AG10803 (cell line): Measurements from ENCODE around the gene HSF4.

Experiments
- DNase-seq: peaks from one replicate; pipeline ENCODE4 v3.0.0; 2010; ENCODE audit warnings: low read depth
- H3K4me3 ChIP-seq: 2 replicates; pipeline ENCODE4 v1.5.1; 2011; ENCODE audit warnings: mild to moderate bottlenecking, low read length, control low read depth
- TF ChIP-seq, protein P1 (sequence below): conservative IDR thresholded peaks from 2 replicates; pipeline ENCODE4 v1.5.1; 2011; ENCODE audit warnings: mild to moderate bottlenecking, low read length, control low read depth, inconsistent platforms

HSF4 gene

DNA sequence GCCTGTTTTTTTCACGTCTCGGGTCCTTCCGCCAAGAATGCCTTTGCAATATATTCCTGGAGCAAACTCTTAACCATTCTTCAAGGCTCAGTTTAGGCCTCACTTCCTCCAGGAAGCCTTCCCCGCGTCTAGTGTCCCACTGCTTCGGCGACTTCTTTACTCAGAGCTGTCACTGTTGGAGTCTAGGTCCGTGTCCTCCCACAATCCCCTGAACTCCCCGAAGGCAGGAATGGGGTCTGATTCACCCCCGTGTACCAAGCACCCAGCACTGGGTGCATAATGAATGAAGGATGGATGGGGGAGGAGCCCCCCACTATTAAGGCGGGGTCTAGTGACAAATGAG is 18.7 kb downstream of the HSF4 start:
- TF ChIP-seq, protein P1, sequence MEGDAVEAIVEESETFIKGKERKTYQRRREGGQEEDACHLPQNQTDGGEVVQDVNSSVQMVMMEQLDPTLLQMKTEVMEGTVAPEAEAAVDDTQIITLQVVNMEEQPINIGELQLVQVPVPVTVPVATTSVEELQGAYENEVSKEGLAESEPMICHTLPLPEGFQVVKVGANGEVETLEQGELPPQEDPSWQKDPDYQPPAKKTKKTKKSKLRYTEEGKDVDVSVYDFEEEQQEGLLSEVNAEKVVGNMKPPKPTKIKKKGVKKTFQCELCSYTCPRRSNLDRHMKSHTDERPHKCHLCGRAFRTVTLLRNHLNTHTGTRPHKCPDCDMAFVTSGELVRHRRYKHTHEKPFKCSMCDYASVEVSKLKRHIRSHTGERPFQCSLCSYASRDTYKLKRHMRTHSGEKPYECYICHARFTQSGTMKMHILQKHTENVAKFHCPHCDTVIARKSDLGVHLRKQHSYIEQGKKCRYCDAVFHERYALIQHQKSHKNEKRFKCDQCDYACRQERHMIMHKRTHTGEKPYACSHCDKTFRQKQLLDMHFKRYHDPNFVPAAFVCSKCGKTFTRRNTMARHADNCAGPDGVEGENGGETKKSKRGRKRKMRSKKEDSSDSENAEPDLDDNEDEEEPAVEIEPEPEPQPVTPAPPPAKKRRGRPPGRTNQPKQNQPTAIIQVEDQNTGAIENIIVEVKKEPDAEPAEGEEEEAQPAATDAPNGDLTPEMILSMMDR = no peak
- H3K4me3 ChIP-seq = peak overlapping the region; percentile 72
- no peak for DNase-seq

DNA sequence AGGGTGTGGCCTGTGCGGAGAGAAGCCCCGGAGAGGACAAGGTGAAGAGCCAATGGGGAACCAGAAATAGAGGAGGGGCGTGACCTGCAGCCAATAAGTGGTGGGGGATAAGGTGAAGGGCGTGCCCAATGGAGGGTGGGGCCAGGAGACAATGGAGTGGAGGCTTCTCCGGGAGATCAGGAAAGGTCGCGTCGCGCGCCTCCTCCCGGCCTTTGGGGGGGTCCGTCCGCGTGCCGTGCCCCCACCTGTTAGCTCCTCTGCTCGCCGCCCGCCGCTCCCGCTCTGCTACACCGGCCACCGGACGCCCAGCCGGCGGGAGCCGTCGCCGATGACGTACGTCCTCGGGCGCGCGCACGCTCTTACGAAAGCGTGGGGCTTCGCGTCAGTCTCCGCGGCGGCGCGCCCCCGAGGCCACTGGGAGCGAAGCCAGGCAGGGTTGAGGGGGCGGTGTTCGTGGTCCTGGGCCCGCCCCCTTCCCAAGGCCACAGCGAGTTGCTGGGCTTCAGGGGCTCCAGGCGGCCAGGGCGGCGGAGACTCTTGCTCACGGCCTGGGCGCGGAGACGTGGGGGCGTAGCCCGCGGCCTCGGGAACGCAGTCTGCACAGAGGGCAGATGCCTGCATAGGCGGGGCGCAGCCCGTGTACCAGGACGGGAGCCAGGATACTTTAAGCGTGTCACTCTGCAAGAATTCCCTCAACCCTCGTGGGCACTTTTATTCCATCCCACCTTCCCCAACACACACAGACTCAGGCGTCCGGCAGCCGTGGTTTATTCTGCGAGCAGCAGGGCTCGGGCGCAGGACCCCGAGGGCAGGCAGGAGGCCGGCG is 19.3 kb downstream of the HSF4 start, which contains the start of gene MATCAP1:
Gene MATCAP1 (minus strand): TSS at position 337 of the 826 bp plus-strand sequence. CDS start 3,353 bp downstream, outside the sequence.
- DNase-seq = peak; percentile 96
- TF ChIP-seq, protein P1 = no peak
- H3K4me3 ChIP-seq = peak within 1 kb of the TSS; percentile 72

DNA sequence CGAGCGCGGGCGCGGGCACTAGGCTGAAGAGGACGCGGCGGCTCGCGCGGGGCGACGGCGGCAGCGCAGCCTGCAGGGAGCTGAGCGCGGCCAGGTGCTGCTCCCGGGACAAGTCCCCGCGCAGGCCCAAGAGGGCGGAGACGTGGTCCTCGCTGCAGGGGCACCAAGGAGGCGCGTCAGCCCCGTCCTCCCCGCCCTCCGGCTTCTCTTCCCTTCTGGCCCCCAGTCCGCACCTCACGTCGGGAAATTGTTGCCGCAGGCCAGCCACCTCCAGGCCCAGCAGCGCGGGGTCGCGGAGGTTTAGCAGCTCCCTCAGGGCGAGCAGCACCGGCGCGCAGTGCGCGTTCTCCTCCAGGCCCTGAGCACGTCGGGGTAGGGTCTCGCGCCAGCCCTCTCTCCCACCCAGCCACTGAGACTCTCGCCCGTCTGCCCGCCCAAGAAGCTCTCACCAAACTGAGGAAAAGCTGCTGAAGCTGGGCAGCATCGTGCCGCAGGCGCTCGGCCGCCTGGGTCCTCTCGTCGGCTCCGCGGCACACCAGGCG is 20.0 kb downstream of the HSF4 start:
- H3K4me3 ChIP-seq = peak overlapping the region; percentile 72
- no peak for DNase-seq
- TF ChIP-seq, protein P1 = no peak

DNA sequence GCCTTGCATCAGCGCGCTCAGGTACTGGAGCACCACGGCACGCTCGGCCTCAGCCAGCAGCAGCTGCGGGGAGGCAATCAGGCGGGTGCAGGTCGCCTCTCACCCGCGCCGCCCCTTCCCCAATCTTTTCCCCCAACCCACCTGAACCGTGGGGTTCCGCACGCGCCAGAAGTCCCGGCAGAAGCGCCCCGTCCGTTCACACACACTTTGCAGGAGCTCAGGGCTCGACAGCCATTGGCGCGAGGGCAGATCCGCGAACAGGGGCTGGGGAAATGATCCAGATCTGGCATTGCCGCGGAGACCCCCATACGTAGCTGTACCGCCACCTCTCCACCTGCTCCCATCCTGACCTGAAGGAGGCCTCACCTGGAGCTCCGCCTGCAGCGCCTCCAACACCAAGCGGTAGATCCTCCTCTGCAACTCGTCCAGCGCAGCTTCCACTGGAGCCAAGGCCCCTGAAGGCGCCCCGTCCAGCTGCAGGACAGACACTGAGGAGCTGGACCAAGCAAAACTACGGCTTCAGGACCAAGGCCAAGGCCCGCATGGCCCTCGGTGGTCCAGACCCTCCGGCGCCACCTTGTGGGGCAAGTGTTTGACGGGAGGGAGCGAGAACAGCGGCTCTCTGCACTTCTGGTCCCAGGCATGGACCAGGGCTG is 20.6 kb downstream of the HSF4 start:
- peak overlapping the region; percentile 14 for H3K4me3 ChIP-seq
- TF ChIP-seq, protein P1 = peak; percentile 84
- peak; percentile 87 for DNase-seq

DNA sequence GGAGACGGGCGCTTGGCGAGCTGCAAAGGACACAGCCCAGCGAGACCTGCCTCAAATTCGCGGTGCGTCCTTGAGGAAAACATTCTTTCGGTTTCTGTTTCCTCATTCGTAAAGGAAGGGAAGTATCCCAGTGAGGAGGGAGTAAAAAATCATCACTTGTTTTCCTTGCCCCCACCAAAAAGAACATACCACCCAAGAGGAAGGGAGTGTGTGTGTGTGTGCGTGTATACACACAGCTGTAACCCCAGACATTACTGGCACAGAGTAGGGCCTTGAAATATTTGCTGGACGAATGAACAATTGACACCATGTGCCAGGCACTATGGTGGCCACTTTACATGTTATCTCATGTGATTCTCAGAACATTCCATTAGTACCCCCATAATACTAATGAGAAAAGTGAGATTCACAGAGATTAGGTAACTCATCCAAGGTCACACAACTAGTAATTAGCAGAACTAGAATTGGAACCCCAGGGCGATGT is 21.1 kb downstream of the HSF4 start:
- H3K4me3 ChIP-seq = peak overlapping the region; percentile 14
- TF ChIP-seq, protein P1 = no peak

DNA sequence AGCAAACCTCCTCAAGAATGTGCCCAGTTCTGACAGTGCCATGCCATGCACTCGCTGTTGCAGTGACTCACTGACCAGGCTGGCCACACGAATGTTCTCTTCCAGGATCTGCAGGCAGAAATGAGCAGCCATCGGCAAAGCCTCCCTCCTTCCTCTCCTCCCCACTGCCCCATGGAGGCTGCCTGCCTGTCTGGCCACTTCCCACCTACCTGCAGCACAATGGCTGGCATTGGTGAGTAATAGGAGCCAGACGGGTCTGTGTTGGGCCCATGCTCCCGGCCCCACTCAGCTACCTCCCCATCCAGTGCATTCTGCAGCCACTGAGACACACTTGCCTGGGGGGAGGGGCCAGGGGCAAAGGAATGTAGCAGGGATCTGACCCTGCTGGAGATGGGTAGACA is 22.0 kb downstream of the HSF4 start:
- H3K4me3 ChIP-seq = no peak overlapping the region
- TF ChIP-seq, protein P1 = no peak
- peak; percentile 49 for DNase-seq

More for the DNA sequence above, 21.1 kb downstream of the HSF4 start:
- no peak for DNase-seq
